K562 treated with DMSO at 1 percent for 48 hours (cell line): Measurements from ENCODE around the gene MIF4GD. TPM values are rescaled to one million over a fixed set of nuclear protein-coding genes. Genes with fewer than 3 reads are reported as not detected.

Experiments
- total RNA-seq: library from RNA; unstranded; fragments of 300-600 nt; gene quantifications from 2 replicates; pipeline ENCODE4 v1.2.3, GENCODE V29; 2022; ENCODE audit warnings: low replicate concordance; ENCODE audit errors: extremely low read depth

Gene MIF4GD
- total RNA-seq = not detected in 2 replicates

GRCh38 chr17:75270966-75271232 is at the start of gene MIF4GD:
Gene MIF4GD, minus strand, starts transcription at chr17:75271231. Its CDS starts 1,036 bp downstream, at chr17:75270195.

GRCh38 chr17:75289115-75289831 is 18.2 kb upstream of the MIF4GD start, which contains the start of gene SLC25A19:
Gene SLC25A19, minus strand, starts transcription at chr17:75289433. Its CDS starts 2,669 bp downstream, at chr17:75286764.

GRCh38 chr17:75261336-75262111 is 9.5 kb downstream of the MIF4GD start, which contains the start of the genes GGA3 and MRPS7:
Gene GGA3, minus strand, starts transcription at chr17:75261606. Its CDS starts 19 bp downstream, at chr17:75261587.
Gene MRPS7, plus strand, starts transcription at chr17:75261879. Its CDS starts 22 bp downstream, at chr17:75261901.

Other genes with a start within 250 kb of the MIF4GD start
- not detected in 2 replicates for gene ATP5PD, start 224.3 kb downstream of the MIF4GD start, total RNA-seq
- gene KCTD2, start 224.0 kb downstream of the MIF4GD start, total RNA-seq = not detected in 2 replicates
- gene SLC16A5, start 183.3 kb downstream of the MIF4GD start, total RNA-seq = not detected in 2 replicates
- not detected in 2 replicates for gene ARMC7, start 161.3 kb downstream of the MIF4GD start, total RNA-seq
- not detected in 2 replicates for gene NT5C, start 139.5 kb downstream of the MIF4GD start, total RNA-seq
- not detected in 2 replicates for gene JPT1, start 116.7 kb downstream of the MIF4GD start, total RNA-seq
- not detected in 2 replicates for gene SUMO2, start 88.3 kb downstream of the MIF4GD start, total RNA-seq
- 597 TPM in 1 of 2 replicates, not detected in the other for gene NUP85, start 65.6 kb downstream of the MIF4GD start, total RNA-seq
- not detected in 2 replicates for gene GGA3, start 9.6 kb downstream of the MIF4GD start, total RNA-seq
- gene MRPS7, start 9.4 kb downstream of the MIF4GD start, total RNA-seq = not detected in 2 replicates
- not detected in 2 replicates for gene SLC25A19, start 18.2 kb upstream of the MIF4GD start, total RNA-seq
- 308 TPM in 1 of 2 replicates, not detected in the other for gene GRB2, start 134.4 kb upstream of the MIF4GD start, total RNA-seq
- not detected in 2 replicates for gene TMEM94, start 185.4 kb upstream of the MIF4GD start, total RNA-seq
- gene CASKIN2, start 244.3 kb upstream of the MIF4GD start, total RNA-seq = not detected in 2 replicates
- not detected in 2 replicates for gene TSEN54, start 245.3 kb upstream of the MIF4GD start, total RNA-seq